Endothelial cell of umbilical vein (primary cell): ENCODE data around the gene LRRK1.

Experiments
- CTCF ChIP-seq, 2 donors: IDR thresholded peaks; 1 replicate in 1 of 2; 2 replicates in 1 of 2; pipeline ENCODE4 v1.5.1; 2011; ENCODE audit warnings: low read length in 2 of 2, mild to moderate bottlenecking in 2 of 2, moderate library complexity in 2 of 2, control low read depth in 1 of 2, inconsistent platforms in 1 of 2, low read depth in 1 of 2; ENCODE audit not compliant: insufficient read depth in 1 of 2; ENCODE audit errors: extremely low read depth in 1 of 2
- EZH2 ChIP-seq: IDR thresholded peaks from 2 replicates; pipeline ENCODE4 v1.6.1; 2012; ENCODE audit warnings: borderline replicate concordance, low read depth, mild to moderate bottlenecking, moderate library complexity, low read length, inconsistent platforms; ENCODE audit not compliant: severe bottlenecking
- POLR2AphosphoS5 ChIP-seq: IDR thresholded peaks from 2 replicates; pipeline ENCODE4 v1.6.1; 2012; ENCODE audit warnings: low read depth, mild to moderate bottlenecking, control low read depth, low read length, moderate library complexity; ENCODE audit not compliant: insufficient read depth

DNA sequence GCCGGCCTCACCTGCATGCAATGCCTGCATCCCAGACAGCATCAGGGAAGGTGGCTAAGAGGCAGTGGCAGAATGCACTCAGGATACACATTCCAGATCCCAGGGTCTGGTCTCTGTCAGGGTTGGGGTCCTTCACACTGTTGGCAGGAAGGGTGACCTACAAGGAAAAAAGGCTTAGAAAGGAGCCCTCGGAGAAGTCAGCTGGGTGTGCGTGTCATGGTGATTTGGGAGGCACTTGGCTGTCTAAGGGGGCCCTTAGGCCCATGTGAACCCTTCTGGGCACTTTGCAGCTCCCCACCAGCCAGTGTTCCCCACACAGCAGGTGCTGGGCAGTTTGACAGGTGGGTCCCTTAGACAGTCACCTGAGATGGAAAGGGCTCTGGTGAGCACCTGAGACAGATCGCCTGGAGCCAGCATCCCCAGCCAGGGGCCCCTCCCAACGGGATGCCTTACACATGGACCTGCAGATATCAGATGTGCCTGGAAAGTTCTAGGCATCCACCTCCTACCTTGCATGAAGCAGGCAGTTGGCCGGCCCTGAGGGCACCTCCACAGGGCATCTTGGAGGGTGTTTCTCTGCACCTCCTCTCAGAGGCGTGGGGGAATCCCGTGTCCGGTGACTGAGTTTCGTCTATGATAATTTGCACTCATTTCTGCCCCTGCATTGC is 131.6 kb downstream of the LRRK1 start:
- TF ChIP-seq POLR2AphosphoS5 (no peak), CTCF (IDR thresholded peaks at IDR 0.05; ENCODE audit: extremely low read depth in 1 of 2, insufficient read depth in 1 of 2, low read depth in 1 of 2, low read length in 2 of 2) (no peak), EZH2 (no peak)
